Lung (tissue), 12 donors: ENCODE data around the gene RASL12. TPM values are rescaled to one million over a fixed set of nuclear protein-coding genes. Genes with fewer than 3 reads are reported as not detected.
A peak's percentile ranks its signal among the peaks of the same experiment; 100 is the strongest.

ENCODE experiments used
- ATAC-seq: fragments of 200-7000 bp; cut with Tn5 transposase; one replicate; pipeline ENCODE4 v1.9.1; 2020; ENCODE audit warnings: moderate number of reproducible peaks; ENCODE audit not compliant: insufficient read depth, low FRiP score
- DNase-seq, 3 donors: peaks; one replicate each; pipeline ENCODE4 v3.0.0-alpha.2; 2013 to 2017
- H3K27ac ChIP-seq, 2 donors: one replicate each; pipeline ENCODE4 v1.5.1; 2013; ENCODE audit warnings: mild to moderate bottlenecking in 2 of 2, moderate library complexity in 2 of 2, control low read depth in 1 of 2, inconsistent platforms in 1 of 2, low read depth in 1 of 2, low read length in 1 of 2
- H3K27me3 ChIP-seq, 3 donors: one replicate each; pipeline ENCODE4 v1.5.1; 2013; ENCODE audit warnings: low read length in 2 of 3; ENCODE audit not compliant: control insufficient read depth in 3 of 3, insufficient read depth in 3 of 3
- H3K36me3 ChIP-seq, 4 donors: one replicate each; pipeline ENCODE4 v1.5.1; 2013; ENCODE audit warnings: low read length in 4 of 4, mild to moderate bottlenecking in 1 of 4, moderate library complexity in 1 of 4; ENCODE audit not compliant: control insufficient read depth in 4 of 4, insufficient read depth in 4 of 4
- H3K4me1 ChIP-seq, 5 donors: one replicate each; pipeline ENCODE4 v1.5.1; 2013; ENCODE audit warnings: low read length in 5 of 5, mild to moderate bottlenecking in 2 of 5, moderate library complexity in 1 of 5; ENCODE audit not compliant: control insufficient read depth in 5 of 5, insufficient read depth in 5 of 5
- H3K4me3 ChIP-seq: one replicate; pipeline ENCODE4 v1.5.1; 2013; ENCODE audit warnings: mild to moderate bottlenecking, control low read depth, moderate library complexity
- H3K9ac ChIP-seq, 2 donors: one replicate each; pipeline ENCODE4 v1.5.1; 2013; ENCODE audit warnings: low read length in 2 of 2, control low read depth in 1 of 2; ENCODE audit not compliant: insufficient read depth in 1 of 2
- H3K9me3 ChIP-seq, 4 donors: one replicate each; pipeline ENCODE4 v1.5.1; 2013; ENCODE audit warnings: low read length in 3 of 4, mild to moderate bottlenecking in 1 of 4, moderate library complexity in 1 of 4; ENCODE audit not compliant: control insufficient read depth in 4 of 4, insufficient read depth in 3 of 4
- CTCF ChIP-seq: IDR thresholded peaks from 2 replicates; pipeline ENCODE4 v1.5.1; 2012; ENCODE audit warnings: mild to moderate bottlenecking; ENCODE audit errors: control extremely low read depth, extremely low read depth
- WGBS, 2 donors: extraction: QIAGEN DNeasy Blood & Tissue Kit; methylation state at CpG; one replicate each; pipeline ENCODE4 v1.1.7; 2013; 5-methylcytosine and 5-hydroxymethylcytosine counted together
- polyA plus RNA-seq, 2 donors: library from polyadenylated mRNA; stranded (reverse); fragments of 200-250 nt; gene quantifications; one replicate each; pipeline ENCODE4 v1.2.1, GENCODE V29; 2013
- total RNA-seq, 2 donors: library from RNA; depleted of rRNA in 1 of 2; stranded (reverse); fragments of >200 nt in 1 of 2; gene quantifications; one replicate each; pipeline ENCODE4 v1.2.1, GENCODE V29; 2014 to 2021
- donor health status: control.
- donor health status: control.
- donor health status: Bipolar disorder and iron deficiency.
- donor health status: healthy.
- donor health status: DM: yes; HTN: yes; CAD: no.

The RASL12 gene
- total and polyA plus RNA-seq, 4 donors, result 13.8 to 75.7 (median 23.2) TPM

- TF ChIP-seq CTCF, result no peak
- Histone ChIP-seq H3K4me1 (peaks cover 0 to 67% (median 8%) of the 10 kb centered on the region in 5 donors), H3K9ac (no peak overlapping the region), H3K36me3 (peaks cover 0 to 75% (median 34%) of the 10 kb centered on the region in 4 donors), H3K27ac (no peak overlapping the region), H3K9me3 (no peaks in the 10 kb centered on the region), H3K27me3 (no peaks in the 10 kb centered on the region), H3K4me3 (no peak overlapping the region)
- ATAC-seq (no peak), DNase-seq (no peak)
- WGBS, 2 donors, result 83 to 90% methylated on average over 8 of the region's 8 CpGs
Measured at GRCh38 chr15:65057549-65057940, 10.2 kb downstream of the RASL12 start.

- Histone ChIP-seq H3K4me3 (no peak overlapping the region), H3K36me3 (peaks cover 0 to 74% (median 33%) of the 10 kb centered on the region in 4 donors), H3K9ac (peak overlapping the region in 1 of 2 donors; percentile 33), H3K27me3 (no peaks in the 10 kb centered on the region), H3K4me1 (peaks cover 0 to 62% (median 8%) of the 10 kb centered on the region in 5 donors), H3K9me3 (no peaks in the 10 kb centered on the region), H3K27ac (peak overlapping the region in 1 of 2 donors; percentile 28)
- DNase-seq (no peak), ATAC-seq (no peak)
- no peak for TF ChIP-seq CTCF
- WGBS, 2 donors, result 74 to 84% methylated on average over 8 of the region's 8 CpGs
Measured at GRCh38 chr15:65056868-65057548, 10.8 kb downstream of the RASL12 start.

- Histone ChIP-seq H3K9me3 (no peaks in the 10 kb centered on the region), H3K4me1 (peaks cover 0 to 53% (median 8%) of the 10 kb centered on the region in 5 donors), H3K9ac (no peak overlapping the region), H3K4me3 (no peak overlapping the region), H3K27me3 (no peaks in the 10 kb centered on the region), H3K36me3 (peaks cover 0 to 79% (median 36%) of the 10 kb centered on the region in 4 donors), H3K27ac (peak overlapping the region in 1 of 2 donors; percentile 2)
- DNase-seq (no peak), ATAC-seq (no peak)
- TF ChIP-seq CTCF, result no peak
- whole genome bisulfite sequencing, 2 donors, result 70 to 77% methylated on average over 9 of the region's 9 CpGs
Measured at GRCh38 chr15:65056106-65056505, 11.7 kb downstream of the RASL12 start.
